A204.1 (cell line): ENCODE data around the gene RAB1B.
"Not testable (repeated sequence)": the region's sequence is repeated elsewhere in the genome, so short reads cannot be mapped to it uniquely, and the experiment has no call there.

ENCODE experiments used
- FAIRE-seq: peaks from 2 replicates; lab custom pipeline; 2012; peaks lifted over from hg19 to GRCh38; lab: Jason Lieb, UNC

The RAB1B gene

DNA sequence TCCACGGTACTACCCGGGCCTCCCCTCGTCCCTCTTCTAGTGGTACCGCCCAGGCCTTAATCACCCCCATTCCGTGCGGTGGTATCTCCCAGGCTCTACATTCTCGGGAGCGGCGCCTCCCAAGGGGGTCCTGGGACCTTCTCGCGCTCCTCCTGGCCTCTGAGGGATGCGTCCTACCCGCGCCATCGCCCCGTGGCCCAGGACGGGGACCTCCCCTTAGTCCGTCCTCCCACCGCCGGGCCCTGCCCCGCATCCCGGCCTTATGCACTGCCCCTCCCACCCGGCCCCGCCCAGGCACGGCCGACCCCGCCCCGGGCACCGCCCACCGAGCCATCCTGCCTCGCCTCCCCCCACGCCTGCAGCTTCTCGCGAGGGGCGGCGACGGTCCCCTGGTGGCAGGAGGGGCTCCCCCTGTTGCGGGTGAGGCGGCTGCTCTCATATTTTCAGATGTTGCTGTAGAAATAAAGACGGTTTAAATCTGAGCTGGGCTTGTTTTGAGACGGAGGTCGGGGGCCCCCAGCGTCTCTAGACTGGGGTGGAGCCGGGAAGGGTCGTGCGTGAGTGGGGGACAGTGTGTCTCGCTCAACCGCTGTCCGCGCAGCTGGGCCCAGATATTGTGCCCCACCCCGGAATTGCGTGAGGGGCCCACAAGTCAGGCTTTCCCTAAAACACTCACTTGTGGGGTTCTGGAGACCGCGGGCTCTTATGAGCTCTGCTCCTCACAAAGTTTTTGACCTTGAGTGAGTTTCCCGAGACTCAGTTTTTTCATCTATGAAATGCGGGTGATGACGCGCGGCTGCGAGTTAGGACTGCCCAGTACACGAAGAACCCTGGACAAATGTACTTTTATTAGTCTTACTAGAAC, 828 bp upstream of the RAB1B start:
- no peak for FAIRE-seq

DNA sequence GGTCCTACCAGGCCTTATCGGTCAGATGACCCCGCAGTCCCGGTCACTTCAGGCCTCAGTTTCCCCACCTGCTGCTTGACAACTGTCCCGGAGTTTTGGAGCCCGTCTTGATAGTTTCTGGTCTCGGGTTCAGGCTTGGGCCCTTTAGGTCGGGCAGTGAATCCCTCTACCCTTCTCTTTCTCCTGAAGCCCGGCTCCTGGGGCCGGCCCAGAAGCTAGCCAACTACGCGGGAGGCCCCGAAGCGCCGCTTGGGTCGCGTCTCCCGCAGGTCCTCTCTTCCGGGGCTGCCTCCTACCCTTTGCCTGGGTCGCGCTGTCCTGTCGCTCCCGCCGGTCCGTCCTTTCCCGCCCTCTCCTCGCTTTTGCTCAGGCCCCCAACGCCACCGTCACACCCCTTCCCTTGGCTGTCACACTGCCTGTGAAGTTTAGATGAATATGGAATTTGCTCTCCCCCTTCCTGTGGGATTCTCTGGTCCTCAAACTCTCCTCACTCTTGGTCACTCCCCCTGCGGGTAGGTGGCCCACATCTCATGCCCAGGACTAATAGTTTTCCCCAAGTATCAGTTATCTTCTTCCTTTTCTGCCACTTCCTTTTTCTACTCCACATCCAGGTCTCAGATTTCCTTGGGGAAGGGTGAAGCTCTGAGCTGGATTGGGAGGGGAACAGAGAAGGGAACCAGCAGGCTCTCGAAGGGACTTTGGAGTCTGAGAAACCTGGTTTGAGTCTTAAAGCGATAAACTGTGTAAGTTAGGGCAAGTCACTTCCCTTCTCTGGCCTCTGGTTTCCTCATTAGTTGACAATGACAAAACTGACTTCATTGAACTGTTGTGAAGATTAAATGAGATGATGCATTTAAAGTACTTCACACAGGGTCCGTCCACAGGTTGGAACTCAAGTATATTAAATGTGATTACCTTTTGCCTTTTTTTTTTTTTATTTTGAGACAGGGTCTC, 790 bp downstream of the RAB1B start:
- no peak for FAIRE-seq

DNA sequence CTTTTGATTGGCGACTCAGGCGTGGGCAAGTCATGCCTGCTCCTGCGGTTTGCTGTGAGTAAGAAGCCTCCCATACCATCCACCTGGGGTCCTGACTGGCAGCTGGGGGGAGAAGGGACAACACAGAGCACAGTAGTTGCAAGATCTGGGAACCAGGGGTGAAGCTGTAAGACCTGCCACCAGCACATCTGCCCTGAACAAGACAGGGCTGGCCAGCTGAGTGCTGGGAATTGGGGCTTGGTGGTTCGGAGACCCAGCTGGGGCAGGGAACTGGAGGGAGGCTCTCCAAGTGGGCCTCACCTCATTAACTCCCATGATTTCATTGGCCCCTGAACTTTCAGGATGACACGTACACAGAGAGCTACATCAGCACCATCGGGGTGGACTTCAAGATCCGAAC, 3.4 kb downstream of the RAB1B start:
- no peak for FAIRE-seq

DNA sequence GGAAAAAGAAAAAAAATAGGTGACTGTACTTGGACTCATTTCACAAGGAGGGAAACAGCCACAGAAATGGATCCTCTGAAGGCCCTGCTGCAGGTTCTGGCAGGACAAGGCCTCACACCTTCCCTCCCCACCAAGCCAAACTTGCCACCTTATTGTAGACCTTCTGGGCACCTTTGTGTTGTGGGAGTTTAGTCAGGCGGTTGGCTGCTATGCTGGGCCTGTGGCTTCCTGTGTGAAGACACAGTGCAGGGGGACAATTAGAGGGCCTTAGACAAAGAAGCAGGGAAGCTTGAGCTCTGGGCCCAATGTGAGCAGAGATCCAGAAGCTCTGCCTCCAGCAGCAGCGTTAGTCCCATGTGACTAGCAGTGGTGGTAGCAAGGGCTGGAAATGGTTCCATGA, 4.2 kb downstream of the RAB1B start:
- no peak for FAIRE-seq

DNA sequence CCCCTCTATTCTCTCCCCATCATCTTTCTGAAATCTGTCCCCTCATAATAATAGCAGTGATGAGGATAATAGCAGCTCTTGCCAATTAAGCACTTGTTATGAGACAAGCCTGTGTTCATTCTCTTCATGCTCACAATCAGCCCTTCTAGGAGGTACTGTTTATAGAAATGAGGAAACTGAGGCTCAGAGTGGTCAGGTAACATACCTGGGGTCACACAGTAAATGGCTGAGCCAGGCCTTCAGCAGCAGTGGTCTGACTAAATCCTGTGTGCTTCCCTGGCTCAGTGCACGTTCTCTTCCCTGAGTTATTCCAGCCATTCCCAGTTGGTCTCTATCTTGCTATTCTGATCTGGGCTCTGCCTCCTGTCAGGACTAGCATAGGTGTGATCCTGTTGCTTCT, 5.8 kb downstream of the RAB1B start:
- FAIRE-seq, result no peak

DNA sequence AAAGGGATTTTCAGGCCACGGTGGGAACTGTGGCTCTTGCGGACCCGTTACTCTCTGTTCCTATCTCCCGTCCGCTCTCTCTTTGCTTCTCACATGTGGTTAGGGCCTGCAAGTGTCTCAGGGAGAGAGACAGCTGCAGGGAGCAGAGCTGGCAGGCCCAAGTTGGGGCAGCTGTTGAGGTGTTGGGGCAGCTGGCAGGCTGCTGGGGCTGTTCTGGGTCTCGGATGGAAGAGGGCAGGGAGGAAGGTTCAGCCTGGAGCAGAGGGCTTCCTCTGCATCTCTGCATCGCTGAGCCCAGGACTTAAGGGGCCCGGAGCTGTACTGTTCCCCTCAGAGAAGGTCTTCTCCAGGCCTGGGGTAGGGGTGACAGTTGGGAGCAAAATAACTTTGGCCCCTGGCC, 7.0 kb downstream of the RAB1B start:
- FAIRE-seq, result no peak

DNA sequence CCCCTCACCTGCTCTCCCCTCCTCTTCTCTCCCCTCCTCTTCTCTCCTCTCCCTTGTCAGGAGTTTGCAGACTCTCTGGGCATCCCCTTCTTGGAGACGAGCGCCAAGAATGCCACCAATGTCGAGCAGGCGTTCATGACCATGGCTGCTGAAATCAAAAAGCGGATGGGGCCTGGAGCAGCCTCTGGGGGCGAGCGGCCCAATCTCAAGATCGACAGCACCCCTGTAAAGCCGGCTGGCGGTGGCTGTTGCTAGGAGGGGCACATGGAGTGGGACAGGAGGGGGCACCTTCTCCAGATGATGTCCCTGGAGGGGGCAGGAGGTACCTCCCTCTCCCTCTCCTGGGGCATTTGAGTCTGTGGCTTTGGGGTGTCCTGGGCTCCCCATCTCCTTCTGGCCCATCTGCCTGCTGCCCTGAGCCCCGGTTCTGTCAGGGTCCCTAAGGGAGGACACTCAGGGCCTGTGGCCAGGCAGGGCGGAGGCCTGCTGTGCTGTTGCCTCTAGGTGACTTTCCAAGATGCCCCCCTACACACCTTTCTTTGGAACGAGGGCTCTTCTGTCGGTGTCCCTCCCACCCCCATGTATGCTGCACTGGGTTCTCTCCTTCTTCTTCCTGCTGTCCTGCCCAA, 7.7 kb downstream of the RAB1B start:
- no peak for FAIRE-seq

DNA sequence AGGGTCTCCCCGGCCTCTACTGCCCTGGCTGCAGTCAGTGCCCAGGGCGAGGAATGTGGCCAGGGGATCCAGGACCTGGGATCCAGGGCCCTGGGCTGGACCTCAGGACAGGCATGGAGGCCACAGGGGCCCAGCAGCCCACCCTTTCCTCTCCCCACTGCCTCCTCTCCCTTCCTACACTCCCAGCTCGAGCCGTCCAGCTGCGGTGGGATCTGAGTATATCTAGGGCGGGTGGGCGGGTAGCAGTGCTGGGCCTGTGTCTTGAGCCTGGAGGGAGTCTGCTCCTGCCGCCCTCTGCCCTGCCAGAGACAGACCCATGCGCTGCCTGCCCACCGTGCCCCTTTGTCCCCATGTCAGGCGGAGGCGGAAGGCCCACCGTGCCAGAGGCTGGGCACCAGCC, 8.2 kb downstream of the RAB1B start:
- FAIRE-seq, result not testable (repeated sequence)

DNA sequence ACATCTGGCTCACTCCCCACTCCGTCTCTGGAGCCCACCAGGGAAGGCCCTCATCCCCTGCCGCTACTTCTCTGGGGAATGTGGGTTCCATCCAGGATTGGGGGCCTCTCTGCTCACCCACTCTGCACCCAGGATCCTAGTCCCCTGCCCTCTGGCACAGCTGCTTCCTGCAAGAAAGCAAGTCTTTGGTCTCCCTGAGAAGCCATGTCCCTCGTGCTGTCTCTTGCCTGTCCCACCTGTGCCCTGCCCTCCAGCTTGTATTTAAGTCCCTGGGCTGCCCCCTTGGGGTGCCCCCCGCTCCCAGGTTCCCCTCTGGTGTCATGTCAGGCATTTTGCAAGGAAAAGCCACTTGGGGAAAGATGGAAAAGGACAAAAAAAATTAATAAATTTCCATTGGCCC, 8.6 kb downstream of the RAB1B start:
- FAIRE-seq, result not testable (repeated sequence)

DNA sequence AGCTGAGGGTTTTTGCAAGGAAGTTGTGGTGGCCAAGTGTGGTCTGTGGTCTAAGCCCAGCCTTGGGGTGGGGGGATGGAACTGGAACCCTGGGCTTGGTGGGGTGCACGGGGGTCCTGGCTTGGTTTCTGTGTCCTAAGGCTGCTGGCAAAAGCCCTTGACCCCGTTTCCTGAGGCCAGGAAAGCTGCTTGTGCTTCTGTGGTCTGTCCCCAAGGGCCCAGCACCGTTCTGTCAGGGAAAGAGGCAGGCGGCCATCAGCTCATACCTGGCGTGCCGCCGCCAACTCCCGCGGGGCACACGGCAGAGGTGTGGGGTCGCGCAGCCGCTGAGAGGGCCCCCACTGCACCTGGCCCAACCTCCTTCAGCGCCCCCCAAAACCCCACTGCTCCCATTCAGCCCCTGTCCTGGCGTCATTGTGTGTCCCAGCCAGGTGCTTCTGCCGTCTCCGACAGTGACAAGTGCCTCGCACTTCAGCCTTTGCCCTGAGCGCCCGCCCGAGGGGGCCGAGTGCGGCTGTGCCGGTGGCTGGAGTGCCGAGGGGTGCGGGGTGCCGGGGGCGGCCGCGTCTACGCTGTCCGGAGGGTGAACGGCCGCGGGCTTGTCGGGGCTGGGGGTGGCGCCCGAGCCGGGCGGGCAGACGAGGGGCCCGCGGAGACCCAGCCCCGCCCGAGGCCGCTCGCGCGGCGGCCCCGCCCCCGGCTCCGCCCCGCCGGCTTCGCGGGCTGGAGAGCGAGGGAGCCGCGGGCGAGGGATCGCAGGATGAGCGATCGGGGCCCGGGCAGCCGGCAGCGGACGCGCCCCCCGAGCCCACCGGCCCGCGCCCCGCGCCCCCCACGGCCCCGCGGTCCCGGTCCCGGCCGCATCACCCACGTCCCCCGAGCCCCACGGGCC, 9.3 kb downstream of the RAB1B start, which contains the start of gene CNIH2:
CNIH2 (plus strand) TSS at position 705 of the 892 bp plus-strand sequence. CDS start 282 bp downstream, outside the sequence.
- FAIRE-seq, result no peak

DNA sequence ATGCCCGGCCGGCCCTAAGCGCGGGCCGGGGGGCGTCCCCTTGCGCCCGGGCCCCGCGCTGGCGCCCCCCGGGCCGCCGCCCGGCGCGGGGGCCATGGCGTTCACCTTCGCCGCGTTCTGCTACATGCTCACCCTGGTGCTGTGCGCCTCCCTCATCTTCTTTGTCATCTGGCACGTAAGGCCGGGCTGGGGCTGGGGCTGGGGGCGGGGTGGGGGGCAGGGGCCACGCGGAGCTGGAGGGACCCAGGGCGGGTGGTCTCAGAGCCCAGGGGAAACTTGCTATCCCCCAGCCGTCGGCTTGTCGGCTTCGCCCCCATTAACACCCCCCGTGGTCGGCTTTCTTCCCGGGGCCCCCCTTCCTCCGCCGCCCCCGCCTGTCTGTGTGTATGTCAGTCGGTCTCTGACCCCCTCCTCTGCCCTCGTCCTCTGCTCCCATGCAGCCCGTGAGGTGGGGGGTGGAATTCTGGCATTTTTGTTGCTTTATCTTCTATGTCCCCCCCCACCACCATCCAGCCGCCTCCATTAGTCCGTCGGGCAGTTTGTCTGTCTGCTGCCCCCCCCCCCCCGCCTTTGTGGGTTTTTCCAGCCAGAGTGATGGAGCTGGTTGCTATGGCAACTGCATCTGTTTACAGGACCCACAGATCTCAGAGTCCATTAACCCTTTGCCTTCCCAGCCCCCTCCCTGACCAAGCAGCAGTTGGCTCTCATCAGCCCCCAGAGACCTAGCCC, 10.1 kb downstream of the RAB1B start:
- FAIRE-seq, result no peak

DNA sequence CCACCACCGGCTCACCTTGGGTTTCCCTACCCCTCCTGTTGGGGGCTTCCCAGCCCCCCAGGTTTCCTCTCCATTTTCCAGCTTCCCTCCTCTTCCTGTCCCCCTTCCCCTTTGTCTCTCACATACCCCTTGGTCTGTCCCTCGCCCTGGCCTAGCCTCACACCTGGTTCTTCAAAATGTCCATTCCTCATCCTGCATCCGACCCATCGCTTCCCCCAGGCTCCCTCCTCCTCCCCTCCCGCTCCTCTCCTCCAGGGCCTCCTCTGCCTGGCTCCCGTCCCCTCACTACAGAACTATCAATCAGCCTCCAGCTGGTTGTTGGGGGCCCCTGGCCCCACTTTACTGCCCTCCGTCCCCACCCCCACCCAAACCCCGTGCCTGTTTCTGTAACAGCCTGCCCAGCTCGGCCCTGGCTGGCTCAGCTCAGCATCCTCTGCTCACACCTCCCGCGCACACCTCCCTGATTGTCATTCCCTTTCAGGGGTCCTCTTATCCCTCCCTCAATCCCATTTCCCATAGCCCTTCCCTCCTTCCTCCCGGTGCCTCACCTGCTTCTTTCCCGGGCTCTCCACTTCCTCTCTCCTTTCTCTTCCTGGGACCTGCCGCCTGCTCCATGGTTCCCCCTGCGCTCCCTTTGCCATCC, 10.8 kb downstream of the RAB1B start:
- no peak for FAIRE-seq

DNA sequence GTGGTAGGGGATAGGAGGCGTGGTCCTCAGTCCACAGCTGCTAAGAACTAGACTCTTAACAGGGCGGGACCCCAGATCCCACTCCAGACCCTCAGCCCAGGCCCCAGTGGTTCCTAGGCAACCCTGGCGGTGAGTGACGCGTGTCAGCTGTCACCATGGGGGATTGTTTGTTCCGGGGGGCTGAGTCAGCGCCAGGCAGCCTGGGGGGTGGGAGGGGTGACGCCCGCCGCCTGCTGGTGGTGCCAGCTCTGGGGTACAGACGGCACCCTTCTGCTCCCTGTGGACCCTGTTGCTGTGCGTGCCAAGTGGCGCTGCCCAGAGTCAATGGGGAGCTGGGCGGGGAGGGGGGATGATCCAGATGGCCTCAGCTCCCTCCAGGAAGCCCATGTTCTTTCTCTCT, 12.0 kb downstream of the RAB1B start:
- FAIRE-seq, result no peak

DNA sequence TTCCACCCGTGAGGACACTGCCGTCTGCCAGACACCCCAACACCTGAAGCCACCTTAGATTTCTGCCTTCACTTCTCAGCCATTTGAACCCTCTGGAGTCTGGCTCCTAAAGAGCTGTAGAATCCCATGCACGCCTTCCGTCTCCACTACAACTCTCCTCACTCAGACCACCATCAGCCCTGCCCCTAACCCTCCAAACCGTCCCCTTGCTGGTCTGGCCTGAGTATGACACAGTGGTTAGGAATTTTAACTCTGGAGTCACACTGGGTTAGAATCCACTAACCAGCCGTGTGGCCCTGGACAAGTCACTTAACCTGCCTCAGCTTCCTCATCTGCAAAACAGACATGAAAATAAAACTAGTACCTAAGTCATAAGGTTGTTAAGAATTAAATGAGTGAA, 12.6 kb downstream of the RAB1B start:
- FAIRE-seq, result no peak

DNA sequence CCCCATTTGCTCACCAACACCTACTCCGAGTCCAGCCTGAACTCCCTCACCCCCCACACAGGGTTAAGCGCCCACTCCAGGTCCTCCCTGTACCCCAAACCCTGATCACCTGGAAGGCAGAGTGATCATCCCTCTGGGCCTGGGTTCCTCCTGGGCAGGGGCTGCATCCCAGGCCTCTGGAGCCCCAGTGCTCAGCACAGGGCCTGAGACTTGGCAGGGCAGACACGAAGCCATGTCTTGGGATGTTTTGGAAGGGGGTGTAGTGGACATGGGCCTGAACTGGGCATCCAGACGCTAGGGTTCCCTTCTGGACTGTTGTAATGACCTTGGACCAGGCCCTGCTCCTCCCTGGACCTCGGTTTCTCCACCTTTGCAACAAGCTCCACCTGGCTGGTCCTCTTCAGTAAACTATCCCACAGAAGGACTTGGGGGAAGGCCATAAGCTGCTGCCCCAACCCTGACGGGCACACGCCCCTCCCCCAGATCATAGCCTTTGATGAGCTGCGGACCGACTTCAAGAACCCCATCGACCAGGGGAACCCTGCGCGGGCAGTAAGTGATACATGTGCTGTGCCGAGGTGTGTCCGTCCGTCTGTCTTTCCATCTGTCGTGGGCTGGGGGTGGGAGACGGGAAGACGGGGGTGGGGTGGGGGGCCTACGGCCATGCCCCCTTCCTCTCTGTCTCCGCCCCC, 13.5 kb downstream of the RAB1B start:
- FAIRE-seq, result no peak

DNA sequence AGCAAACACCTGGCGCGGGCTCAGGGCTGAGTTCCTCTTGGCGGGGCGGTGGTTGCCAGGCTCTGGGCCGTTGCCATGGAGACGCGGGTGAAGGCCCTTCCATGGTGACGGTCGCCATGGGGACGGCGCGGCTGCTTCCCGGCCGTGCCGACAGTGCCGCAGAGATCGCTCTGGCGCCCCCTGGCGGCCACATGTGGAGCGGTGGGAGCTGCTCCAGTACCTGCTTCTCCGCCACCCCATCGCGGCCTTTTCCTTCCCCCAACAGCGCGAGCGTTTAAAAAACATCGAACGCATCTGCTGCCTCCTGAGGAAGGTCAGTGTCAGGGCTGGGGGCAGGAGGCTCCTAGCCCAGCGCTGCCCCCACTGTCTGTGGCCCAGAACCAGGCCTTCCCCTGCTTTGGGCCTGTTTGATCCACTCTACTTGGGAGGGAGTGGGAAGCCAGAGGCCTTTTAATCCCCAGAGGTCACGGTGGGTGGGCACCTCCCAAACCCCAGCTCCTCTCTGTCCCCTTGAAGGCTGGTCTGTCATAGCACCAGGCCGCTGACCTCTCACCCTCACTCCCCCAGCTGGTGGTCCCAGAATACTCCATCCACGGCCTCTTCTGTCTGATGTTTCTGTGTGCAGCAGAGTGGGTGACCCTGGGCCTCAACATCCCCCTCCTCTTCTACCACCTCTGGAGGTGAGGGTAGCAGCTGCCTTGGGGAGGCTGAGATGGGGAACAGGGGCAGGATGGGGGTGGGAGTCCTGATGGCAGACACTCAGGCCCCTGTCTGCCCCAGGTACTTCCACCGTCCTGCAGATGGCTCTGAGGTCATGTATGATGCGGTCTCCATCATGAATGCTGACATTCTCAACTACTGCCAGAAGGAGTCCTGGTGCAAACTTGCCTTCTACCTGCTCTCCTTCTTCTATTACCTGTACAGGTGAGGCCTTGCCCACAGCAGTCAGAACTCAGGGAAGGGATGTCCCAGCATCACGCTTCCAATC, 14.3 kb downstream of the RAB1B start:
- no peak for FAIRE-seq

DNA sequence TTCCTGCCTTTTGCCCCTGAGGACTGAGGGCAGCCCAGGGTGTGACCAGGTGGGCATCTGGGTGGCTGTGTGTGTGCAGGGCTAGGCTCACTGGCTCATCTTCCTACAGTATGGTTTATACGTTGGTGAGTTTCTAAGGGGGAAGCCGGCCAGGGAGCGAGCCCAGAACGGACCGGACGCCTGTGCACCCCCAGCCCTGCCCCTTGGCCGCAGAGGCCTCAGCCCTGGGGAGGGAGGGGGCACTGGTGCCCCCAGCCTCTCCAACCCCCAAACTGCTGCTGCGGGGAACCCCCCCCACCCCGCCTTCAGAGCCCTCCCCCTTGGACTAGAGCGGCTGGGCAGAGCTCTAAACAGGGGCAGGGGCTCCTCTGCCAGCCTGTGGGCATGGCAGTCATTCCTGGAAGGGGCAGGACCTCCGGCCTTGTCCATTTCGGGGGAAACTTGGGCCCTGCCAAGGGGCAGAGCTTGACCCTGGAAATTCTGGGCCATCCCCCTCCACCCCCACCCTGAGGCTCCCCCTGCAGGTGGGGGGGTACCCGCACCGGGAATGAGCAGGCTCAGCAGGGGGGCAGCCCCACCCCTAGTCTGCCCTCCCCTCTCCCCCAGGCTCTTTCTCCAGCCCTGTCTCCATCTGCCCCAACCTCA, 15.1 kb downstream of the RAB1B start:
- FAIRE-seq, result no peak

DNA sequence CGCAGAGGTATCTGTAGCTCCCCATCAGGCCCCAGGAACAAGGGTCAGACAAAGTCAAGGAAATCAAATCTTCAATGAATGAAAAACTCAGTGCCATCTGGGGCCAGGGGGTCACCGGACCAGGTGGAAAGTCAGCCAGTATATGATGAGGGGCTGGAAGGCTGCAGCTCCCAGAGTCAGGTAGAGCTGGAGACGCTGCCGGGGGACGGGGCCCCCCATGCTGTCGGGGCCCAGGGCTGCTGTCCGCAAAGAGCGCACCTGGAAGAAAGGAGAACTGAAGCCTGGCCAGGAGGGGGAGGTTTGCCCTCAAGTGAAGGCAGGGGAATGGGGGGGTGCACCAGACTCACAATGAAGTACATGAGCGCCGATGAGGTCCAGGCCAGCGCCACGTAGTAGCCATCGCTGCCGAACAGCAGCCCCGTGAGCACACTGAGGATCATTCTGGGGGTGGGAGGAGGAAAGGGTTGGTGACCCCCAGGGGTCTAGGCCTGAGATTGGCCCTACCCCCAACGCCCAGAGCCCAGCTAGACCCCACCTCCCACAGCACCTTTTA, 16.2 kb downstream of the RAB1B start:
- FAIRE-seq, result no peak
